ENCODE results near the gene WSCD1.

- TF ChIP-seq CTCF (IDR thresholded peaks at IDR 0.05): no peak
- TF ChIP-seq POLR2A (IDR thresholded peaks at IDR 0.05): no peak
Measured at GRCh38 chr17:6138761-6139446, 68.7 kb downstream of the WSCD1 start.

Data from testis (tissue), 2 donors.